RWPE2 (cell line): Measurements from ENCODE around the gene VEZT.

ENCODE experiments used
- ATAC-seq: fragments of 200-7000 bp; cut with Tn5 transposase; 3 replicates; pipeline ENCODE4 v1.9.1; 2021; ENCODE audit warnings: low read depth
- DNase-seq: peaks from one replicate; pipeline ENCODE4 v3.0.0-alpha.2; 2020; ENCODE audit warnings: low spot score
- H3K27ac ChIP-seq: fragments of 450-650 bp; 2 replicates; pipeline ENCODE4 v1.5.1; 2017; ENCODE audit warnings: mild to moderate bottlenecking; ENCODE audit not compliant: poor library complexity, severe bottlenecking
- H3K27me3 ChIP-seq: fragments of 250-450 bp; sonication (Bioruptor Pico); 2 replicates; pipeline ENCODE4 v1.5.1; 2021; ENCODE audit warnings: mild to moderate bottlenecking, moderate library complexity; ENCODE audit not compliant: insufficient read depth, poor library complexity, severe bottlenecking
- H3K36me3 ChIP-seq: fragments of 250-450 bp; sonication (Bioruptor Pico); 2 replicates; pipeline ENCODE4 v1.5.1; 2020; ENCODE audit warnings: low read depth, mild to moderate bottlenecking, moderate library complexity
- H3K4me1 ChIP-seq: fragments of 250-450 bp; sonication (Bioruptor Pico); 2 replicates; pipeline ENCODE4 v1.5.1; 2021; ENCODE audit warnings: mild to moderate bottlenecking, moderate library complexity; ENCODE audit not compliant: insufficient read depth, poor library complexity, severe bottlenecking
- H3K4me3 ChIP-seq: fragments of 250-450 bp; sonication (Bioruptor Pico); 2 replicates; pipeline ENCODE4 v1.5.1; 2021; ENCODE audit warnings: mild to moderate bottlenecking, moderate library complexity; ENCODE audit not compliant: severe bottlenecking
- H3K9me3 ChIP-seq: fragments of 250-450 bp; sonication (Bioruptor Pico); 2 replicates; pipeline ENCODE4 v1.5.1; 2021; ENCODE audit warnings: mild to moderate bottlenecking, moderate library complexity; ENCODE audit not compliant: severe bottlenecking
- TF ChIP-seq, protein P1 (sequence below): fragments of 450-650 bp; IDR thresholded peaks from one replicate; pipeline ENCODE4 v1.5.1; 2017; ENCODE audit warnings: mild to moderate bottlenecking, moderate library complexity; ENCODE audit not compliant: poor library complexity, severe bottlenecking

Gene VEZT

DNA sequence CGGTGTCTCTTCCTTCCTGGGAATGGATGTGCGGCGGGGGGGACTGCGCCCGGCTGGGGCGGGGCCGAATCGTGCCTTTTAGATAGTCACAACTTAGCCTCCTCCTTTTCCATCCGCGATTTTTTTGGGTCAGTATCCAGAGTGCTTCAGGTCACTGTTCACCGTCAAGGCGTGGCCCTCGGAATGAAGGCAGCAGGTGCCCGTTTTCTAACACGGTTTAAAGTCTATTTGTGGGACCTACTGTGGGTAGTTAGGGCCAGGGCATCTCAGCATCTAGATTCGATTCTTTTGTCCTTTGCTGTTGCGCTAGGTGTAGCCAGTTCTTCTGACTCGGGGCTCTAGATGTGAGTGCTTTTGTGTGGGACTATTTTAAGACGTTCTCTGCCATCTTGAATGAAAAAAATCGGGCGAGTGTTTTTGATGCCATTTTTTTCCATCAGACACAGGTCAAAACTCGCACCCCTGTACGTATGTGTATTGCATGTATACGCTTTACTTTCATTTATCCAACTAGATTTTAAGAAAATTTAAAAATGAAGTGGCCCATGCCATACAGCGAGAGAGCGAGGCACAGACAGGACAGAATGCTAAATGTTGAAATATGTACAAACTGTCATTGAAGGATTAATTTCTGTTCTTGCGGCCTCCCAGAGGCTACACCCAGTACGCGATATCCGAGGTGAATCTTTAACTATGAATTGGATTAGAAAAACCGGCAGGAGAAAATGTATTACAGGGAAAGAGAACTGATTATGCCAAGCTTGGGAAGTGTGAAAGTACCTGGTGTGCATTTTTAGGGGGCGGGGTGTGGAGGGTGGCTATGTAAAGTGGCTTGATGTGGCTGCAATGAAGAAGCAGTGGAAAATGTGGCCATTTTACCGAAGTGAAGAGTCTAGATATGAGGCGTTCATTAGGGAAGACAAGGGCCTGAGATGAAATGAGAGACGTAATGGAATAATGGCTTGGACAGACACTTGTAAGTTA is 835 bp downstream of the VEZT start:
- ATAC-seq (no peak; the same call in 1 of the 3 replicates), DNase-seq (no peak)
- Histone ChIP-seq H3K27ac (peak overlapping the region; percentile 80), H3K4me3 (peak overlapping the region; percentile 76), H3K9me3 (no peaks in the 10 kb centered on the region), H3K27me3 (no peaks in the 10 kb centered on the region), H3K4me1 (peaks cover 39% of the 10 kb centered on the region), H3K36me3 (peaks cover 36% of the 10 kb centered on the region)
- TF ChIP-seq, protein P1, sequence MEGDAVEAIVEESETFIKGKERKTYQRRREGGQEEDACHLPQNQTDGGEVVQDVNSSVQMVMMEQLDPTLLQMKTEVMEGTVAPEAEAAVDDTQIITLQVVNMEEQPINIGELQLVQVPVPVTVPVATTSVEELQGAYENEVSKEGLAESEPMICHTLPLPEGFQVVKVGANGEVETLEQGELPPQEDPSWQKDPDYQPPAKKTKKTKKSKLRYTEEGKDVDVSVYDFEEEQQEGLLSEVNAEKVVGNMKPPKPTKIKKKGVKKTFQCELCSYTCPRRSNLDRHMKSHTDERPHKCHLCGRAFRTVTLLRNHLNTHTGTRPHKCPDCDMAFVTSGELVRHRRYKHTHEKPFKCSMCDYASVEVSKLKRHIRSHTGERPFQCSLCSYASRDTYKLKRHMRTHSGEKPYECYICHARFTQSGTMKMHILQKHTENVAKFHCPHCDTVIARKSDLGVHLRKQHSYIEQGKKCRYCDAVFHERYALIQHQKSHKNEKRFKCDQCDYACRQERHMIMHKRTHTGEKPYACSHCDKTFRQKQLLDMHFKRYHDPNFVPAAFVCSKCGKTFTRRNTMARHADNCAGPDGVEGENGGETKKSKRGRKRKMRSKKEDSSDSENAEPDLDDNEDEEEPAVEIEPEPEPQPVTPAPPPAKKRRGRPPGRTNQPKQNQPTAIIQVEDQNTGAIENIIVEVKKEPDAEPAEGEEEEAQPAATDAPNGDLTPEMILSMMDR: no peak

DNA sequence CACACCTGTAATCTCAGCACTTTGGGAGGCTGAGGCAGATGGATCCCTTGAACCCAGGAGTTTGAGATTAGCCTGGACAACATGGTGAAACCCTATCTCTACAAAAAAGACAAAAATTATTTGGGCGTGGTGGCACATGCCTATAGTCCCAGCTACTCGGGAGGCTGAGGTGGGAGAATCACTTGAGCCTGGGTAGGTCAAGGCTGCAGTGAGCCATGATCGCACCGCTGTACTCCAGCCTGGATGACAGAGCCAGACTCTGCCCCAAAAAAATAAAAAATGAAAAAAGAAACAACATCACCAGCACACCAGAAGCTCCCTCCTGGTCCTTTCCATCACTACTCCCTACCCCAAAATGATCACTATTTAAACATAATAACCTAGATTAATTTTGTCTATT is 2.6 kb downstream of the VEZT start:
- H3K4me1 ChIP-seq: peaks cover 39% of the 10 kb centered on the region
- peak overlapping the region; percentile 76 for H3K4me3 ChIP-seq
- TF ChIP-seq, protein P1: no peak
- no peaks in the 10 kb centered on the region for H3K9me3 ChIP-seq
- no peak for DNase-seq
- ATAC-seq: no peak
- peaks cover 50% of the 10 kb centered on the region for H3K36me3 ChIP-seq
- no peaks in the 10 kb centered on the region for H3K27me3 ChIP-seq
- H3K27ac ChIP-seq: peak overlapping the region; percentile 80

DNA sequence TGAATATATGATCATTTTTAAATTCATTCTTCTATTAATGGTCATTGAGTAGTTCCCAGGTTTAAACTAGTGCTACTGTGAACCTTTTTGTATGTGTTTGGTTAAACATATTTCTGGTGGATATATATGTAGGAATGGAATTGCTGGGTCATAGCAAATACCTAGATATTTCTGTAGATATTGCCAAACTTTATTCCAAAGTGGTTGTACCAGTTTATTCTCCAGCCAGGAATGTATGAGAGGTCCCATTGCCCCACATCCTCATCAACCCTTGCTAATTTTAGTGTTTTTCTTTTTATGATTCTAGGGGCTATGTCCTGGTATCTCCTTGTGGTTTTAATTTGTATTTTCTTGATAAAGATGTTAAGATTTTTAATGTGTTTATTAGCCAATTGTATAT is 3.1 kb downstream of the VEZT start:
- Histone ChIP-seq H3K36me3 (peaks cover 51% of the 10 kb centered on the region), H3K4me1 (peaks cover 39% of the 10 kb centered on the region), H3K4me3 (no peak overlapping the region), H3K27me3 (no peaks in the 10 kb centered on the region), H3K27ac (peak overlapping the region; percentile 80), H3K9me3 (no peaks in the 10 kb centered on the region)
- DNase-seq: no peak
- no peak for ATAC-seq
- TF ChIP-seq, protein P1: no peak

DNA sequence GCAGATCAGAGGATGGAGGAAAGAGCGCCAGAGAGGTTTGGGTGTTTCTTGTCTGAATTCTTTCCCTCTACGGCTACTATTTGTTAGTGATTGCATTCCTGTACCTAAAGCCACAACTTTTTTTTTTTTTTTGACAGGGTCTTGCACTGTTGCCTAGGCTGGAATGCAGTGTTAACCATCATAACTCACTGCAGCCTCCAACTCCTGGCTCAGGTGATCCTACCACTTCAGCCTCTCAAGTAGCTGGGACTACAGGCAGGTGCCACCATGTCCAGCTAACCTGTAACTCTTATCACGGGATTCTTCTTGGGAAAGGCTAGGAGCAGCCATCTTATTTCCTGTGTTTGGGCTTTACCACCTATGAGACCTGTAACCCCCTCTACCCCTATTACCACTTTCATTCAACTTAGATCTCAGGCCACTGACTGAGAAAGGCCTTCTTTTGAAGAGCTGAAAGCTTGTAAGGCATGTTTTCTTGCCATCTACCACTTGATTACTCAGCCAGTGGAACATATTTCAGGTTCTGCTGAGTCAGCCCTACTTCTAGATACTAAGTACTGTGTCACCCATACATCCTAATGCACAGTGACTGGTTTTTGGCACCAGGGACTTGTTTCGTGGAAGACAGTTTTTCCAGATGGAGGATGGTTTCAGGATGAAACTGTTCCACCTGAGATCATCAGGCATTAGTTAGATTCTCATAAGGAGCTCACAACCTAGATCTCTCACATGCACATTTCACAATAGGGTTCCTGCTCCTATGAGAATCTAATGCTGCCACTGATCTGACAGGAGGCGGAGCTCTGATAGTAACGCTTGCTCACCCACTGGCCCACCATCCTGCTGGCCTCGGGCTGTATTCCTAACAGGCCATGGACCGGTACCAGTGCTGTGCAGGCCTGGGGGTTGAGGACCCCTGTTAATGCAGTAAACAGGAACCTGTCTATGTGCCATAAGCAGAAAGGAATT is 6.9 kb downstream of the VEZT start:
- no peak overlapping the region for H3K4me3 ChIP-seq
- ATAC-seq: peak; percentile 64; the same call in 2 of the 3 replicates
- H3K4me1 ChIP-seq: peaks cover 44% of the 10 kb centered on the region

More for the DNA sequence above, 6.9 kb downstream of the VEZT start:
- Histone ChIP-seq H3K27me3 (no peaks in the 10 kb centered on the region), H3K36me3 (peaks cover 68% of the 10 kb centered on the region), H3K27ac (no peak overlapping the region), H3K9me3 (no peaks in the 10 kb centered on the region)
- TF ChIP-seq, protein P1: no peak
- no peak for DNase-seq
